Naive thymus-derived CD8-positive, alpha-beta T cell (primary cell): ENCODE data around the gene ABCC2. TPM values are rescaled to one million over a fixed set of nuclear protein-coding genes. Genes with fewer than 3 reads are reported as not detected.

Experiments
- ATAC-seq, 2 donors: fragments of 150-1000 bp; cut with Tn5 transposase in 1 of 2; sonication (Bioruptor Pico), chemical (Tn5 transposase) in 1 of 2; 1 replicate in 1 of 2; 2 replicates in 1 of 2; pipeline ENCODE4 v1.10.0; 2021; ENCODE audit warnings: mild to moderate bottlenecking in 2 of 2, moderate library complexity in 2 of 2
- POLR2A ChIA-PET: fragments of 350-600 bp; sonication (Branson Sonifier 250); formaldehyde crosslinking; loops from one replicate; lab custom pipeline; 2021; ENCODE audit warnings: antibody characterized with exemption; lab: Charles Lee
- DNase-seq, 10 donors: peaks; one replicate each; pipeline versions ENCODE4 v3.0.0 to v3.0.0-alpha.2; 2020 to 2022
- H3K27ac Mint-ChIP-seq, 10 donors: one replicate each; pipeline ENCODE4 v1.8.0; 2020 to 2022; ENCODE audit warnings: mild to moderate bottlenecking in 10 of 10, mixed read lengths in 10 of 10, moderate library complexity in 4 of 10, inconsistent platforms in 1 of 10
- H3K27me3 Mint-ChIP-seq, 5 donors: one replicate each; pipeline ENCODE4 v1.8.0; 2021 to 2022; ENCODE audit warnings: mixed read lengths in 5 of 5
- H3K36me3 Mint-ChIP-seq, 3 donors: one replicate each; pipeline ENCODE4 v1.8.0; 2020 to 2022; ENCODE audit warnings: mixed read lengths in 3 of 3, mild to moderate bottlenecking in 2 of 3, inconsistent platforms in 1 of 3
- H3K4me1 Mint-ChIP-seq, 4 donors: one replicate each; pipeline ENCODE4 v1.8.0; 2021 to 2022; ENCODE audit warnings: mixed read lengths in 4 of 4
- H3K4me3 Mint-ChIP-seq, 10 donors: one replicate each; pipeline ENCODE4 v1.8.0; 2020 to 2022; ENCODE audit warnings: mild to moderate bottlenecking in 10 of 10, mixed read lengths in 10 of 10, moderate library complexity in 6 of 10, inconsistent platforms in 1 of 10
- H3K9me3 Mint-ChIP-seq, 9 donors: one replicate each; pipeline ENCODE4 v1.8.0; 2020 to 2022; ENCODE audit warnings: mixed read lengths in 9 of 9, mild to moderate bottlenecking in 3 of 9, inconsistent platforms in 1 of 9, moderate library complexity in 1 of 9
- polyA plus RNA-seq, 3 donors: library from polyadenylated mRNA; unstranded; fragments of 300-500 nt; fragmentation: Illumina TruSeq; gene quantifications; one replicate each; pipeline ENCODE4 v1.2.3, GENCODE V29; 2021
- total RNA-seq, 8 experiments: library from RNA in 2 of 8; stranded (reverse) in 2 of 8; gene quantifications; one replicate each; pipeline ENCODE4 v1.2.3 and lab custom pipeline; 2021 to 2026

Gene ABCC2
- total and polyA plus RNA-seq, 5 experiments from 2014 or later: 0.50 to 6.8 (median 0.86) TPM

- H3K36me3 Mint-ChIP-seq: peaks cover 0 to 28% (median 24%) of the 10 kb centered on the region in 3 donors
- H3K9me3 Mint-ChIP-seq: no peaks in the 10 kb centered on the region
- H3K4me1 Mint-ChIP-seq: no peaks in the 10 kb centered on the region
- no peaks in the 10 kb centered on the region for H3K27me3 Mint-ChIP-seq
- H3K27ac Mint-ChIP-seq: peak overlapping the region in 1 of 10 donors; percentile 17
- no peak overlapping the region for H3K4me3 Mint-ChIP-seq
- no peak for ATAC-seq
- DNase-seq: no peak
- POLR2A ChIA-PET: no interaction called here
These were observed 16.5 kb downstream of the ABCC2 start for GRCh38 chr10:99798920-99799319.

- H3K4me3 Mint-ChIP-seq: no peak overlapping the region
- H3K36me3 Mint-ChIP-seq: peaks cover 0 to 24% (median 23%) of the 10 kb centered on the region in 3 donors
- no peaks in the 10 kb centered on the region for H3K4me1 Mint-ChIP-seq
- no peak for DNase-seq
- H3K27me3 Mint-ChIP-seq: no peaks in the 10 kb centered on the region
- H3K9me3 Mint-ChIP-seq: no peaks in the 10 kb centered on the region
- POLR2A ChIA-PET: no interaction called here
- ATAC-seq: no peak
- H3K27ac Mint-ChIP-seq: no peak overlapping the region
These were observed 17.2 kb downstream of the ABCC2 start for GRCh38 chr10:99799613-99800012.

- Mint-ChIP-seq H3K4me1 (no peaks in the 10 kb centered on the region), H3K27ac (no peak overlapping the region), H3K27me3 (no peaks in the 10 kb centered on the region), H3K9me3 (no peaks in the 10 kb centered on the region), H3K4me3 (no peak overlapping the region), H3K36me3 (peaks cover 0 to 27% (median 26%) of the 10 kb centered on the region in 3 donors)
- ATAC-seq (no peak), DNase-seq (no peak)
- POLR2A ChIA-PET: no interaction called here
These were observed 22.0 kb downstream of the ABCC2 start for GRCh38 chr10:99804471-99804870.

- peaks cover 0 to 31% (median 28%) of the 10 kb centered on the region in 3 donors for H3K36me3 Mint-ChIP-seq
- no peak for ATAC-seq
- H3K27me3 Mint-ChIP-seq: no peaks in the 10 kb centered on the region
- no peaks in the 10 kb centered on the region for H3K9me3 Mint-ChIP-seq
- no peak overlapping the region for H3K4me3 Mint-ChIP-seq
- DNase-seq: no peak
- POLR2A ChIA-PET: no interaction called here
- H3K27ac Mint-ChIP-seq: no peak overlapping the region
- H3K4me1 Mint-ChIP-seq: peaks cover 0 to under 1% (median 0%) of the 10 kb centered on the region in 4 donors
These were observed 22.8 kb downstream of the ABCC2 start for GRCh38 chr10:99805190-99805589.

- no peak for ATAC-seq
- DNase-seq: no peak
- H3K36me3 Mint-ChIP-seq: peaks cover 0 to 29% (median 26%) of the 10 kb centered on the region in 3 donors
- H3K9me3 Mint-ChIP-seq: no peaks in the 10 kb centered on the region
- no peaks in the 10 kb centered on the region for H3K27me3 Mint-ChIP-seq
- H3K4me3 Mint-ChIP-seq: no peak overlapping the region
- peaks cover 0 to 3% (median 0%) of the 10 kb centered on the region in 4 donors for H3K4me1 Mint-ChIP-seq
- H3K27ac Mint-ChIP-seq: no peak overlapping the region
- POLR2A ChIA-PET: no interaction called here
These were observed 23.7 kb downstream of the ABCC2 start for GRCh38 chr10:99806091-99806490.

- no peak overlapping the region for H3K27ac Mint-ChIP-seq
- H3K36me3 Mint-ChIP-seq: peaks cover 0 to 29% (median 22%) of the 10 kb centered on the region in 3 donors
- DNase-seq (no peak), ATAC-seq (no peak)
- POLR2A ChIA-PET: no interaction called here
- peaks cover 0 to 3% (median 0%) of the 10 kb centered on the region in 4 donors for H3K4me1 Mint-ChIP-seq
- H3K9me3 Mint-ChIP-seq: no peaks in the 10 kb centered on the region
- no peak overlapping the region for H3K4me3 Mint-ChIP-seq
- no peaks in the 10 kb centered on the region for H3K27me3 Mint-ChIP-seq
These were observed 25.3 kb downstream of the ABCC2 start for GRCh38 chr10:99807786-99808185.

- H3K27me3 Mint-ChIP-seq: no peaks in the 10 kb centered on the region
- H3K27ac Mint-ChIP-seq: no peak overlapping the region
- no peaks in the 10 kb centered on the region for H3K9me3 Mint-ChIP-seq
- no peak for ATAC-seq
- peaks cover 0 to 27% (median 22%) of the 10 kb centered on the region in 3 donors for H3K36me3 Mint-ChIP-seq
- no peak overlapping the region for H3K4me3 Mint-ChIP-seq
- peaks cover 0 to 3% (median 0%) of the 10 kb centered on the region in 4 donors for H3K4me1 Mint-ChIP-seq
- DNase-seq: no peak
- POLR2A ChIA-PET: no interaction called here
These were observed 25.8 kb downstream of the ABCC2 start for GRCh38 chr10:99808270-99808669.

- ATAC-seq: no peak
- Mint-ChIP-seq H3K27ac (peak overlapping the region in 1 of 10 donors; percentile 71), H3K9me3 (no peaks in the 10 kb centered on the region), H3K4me3 (no peak overlapping the region), H3K27me3 (no peaks in the 10 kb centered on the region), H3K4me1 (peaks cover 0 to 3% (median 0%) of the 10 kb centered on the region in 4 donors), H3K36me3 (peaks cover 0 to 23% (median 15%) of the 10 kb centered on the region in 3 donors)
- POLR2A ChIA-PET: no interaction called here
- DNase-seq: no peak
These were observed 27.0 kb downstream of the ABCC2 start for GRCh38 chr10:99809481-99809880.

GRCh38 chr10:99809931-99810615 is 27.6 kb downstream of the ABCC2 start:
- H3K27ac Mint-ChIP-seq: peak overlapping the region in 1 of 10 donors; percentile 58
- no peaks in the 10 kb centered on the region for H3K9me3 Mint-ChIP-seq
- H3K4me1 Mint-ChIP-seq: peaks cover 0 to 3% (median 0%) of the 10 kb centered on the region in 4 donors
- no peaks in the 10 kb centered on the region for H3K27me3 Mint-ChIP-seq
- no peak for DNase-seq
- POLR2A ChIA-PET: no interaction called here
- no peak overlapping the region for H3K4me3 Mint-ChIP-seq
- ATAC-seq: no peak
- H3K36me3 Mint-ChIP-seq: peaks cover 0 to 20% (median 15%) of the 10 kb centered on the region in 3 donors

GRCh38 chr10:99812177-99812576 is 29.7 kb downstream of the ABCC2 start:
- Mint-ChIP-seq H3K4me1 (peaks cover 0 to 3% (median 0%) of the 10 kb centered on the region in 4 donors), H3K27me3 (no peaks in the 10 kb centered on the region)
- POLR2A ChIA-PET: no interaction called here

GRCh38 chr10:99814143-99814542 is 31.7 kb downstream of the ABCC2 start:
- DNase-seq (no peak), ATAC-seq (no peak)
- Mint-ChIP-seq H3K9me3 (peaks cover 0 to 2% (median 0%) of the 10 kb centered on the region in 9 donors), H3K27me3 (no peaks in the 10 kb centered on the region), H3K36me3 (peaks cover 3 to 21% (median 15%) of the 10 kb centered on the region in 3 donors), H3K4me1 (peaks cover 0 to 3% (median 0%) of the 10 kb centered on the region in 4 donors), H3K27ac (peak overlapping the region in 1 of 10 donors; percentile 19), H3K4me3 (no peak overlapping the region)
- POLR2A ChIA-PET: no interaction called here

More at GRCh38 chr10:99812177-99812576, 29.7 kb downstream of the ABCC2 start:
- H3K27ac Mint-ChIP-seq: peak overlapping the region in 1 of 10 donors; percentile 38
- no peak overlapping the region for H3K4me3 Mint-ChIP-seq
- peaks cover 3 to 20% (median 18%) of the 10 kb centered on the region in 3 donors for H3K36me3 Mint-ChIP-seq
- H3K9me3 Mint-ChIP-seq: peaks cover 0 to 2% (median 0%) of the 10 kb centered on the region in 9 donors
- ATAC-seq (no peak), DNase-seq (no peak)

- ATAC-seq: no peak
- Mint-ChIP-seq H3K27ac (no peak overlapping the region), H3K4me1 (no peaks in the 10 kb centered on the region), H3K9me3 (peaks cover 0 to 2% (median 0%) of the 10 kb centered on the region in 9 donors), H3K36me3 (peaks cover 3 to 27% (median 15%) of the 10 kb centered on the region in 3 donors), H3K27me3 (no peaks in the 10 kb centered on the region), H3K4me3 (no peak overlapping the region)
- DNase-seq: no peak
- POLR2A ChIA-PET: no interaction called here
These were observed 33.2 kb downstream of the ABCC2 start for GRCh38 chr10:99815621-99816020.

GRCh38 chr10:99827936-99828335 is 45.5 kb downstream of the ABCC2 start:
- peaks cover 0 to 5% (median under 1%) of the 10 kb centered on the region in 4 donors for H3K4me1 Mint-ChIP-seq
- peaks cover 0 to 3% (median 0%) of the 10 kb centered on the region in 5 donors for H3K27me3 Mint-ChIP-seq
- H3K9me3 Mint-ChIP-seq: peaks cover 0 to 11% (median 6%) of the 10 kb centered on the region in 9 donors
- H3K27ac Mint-ChIP-seq: peak overlapping the region in 1 of 10 donors; percentile 46
- POLR2A ChIA-PET: no interaction called here
- no peak overlapping the region for H3K4me3 Mint-ChIP-seq
- H3K36me3 Mint-ChIP-seq: peaks cover 6 to 19% (median 10%) of the 10 kb centered on the region in 3 donors
- DNase-seq (no peak), ATAC-seq (no peak)
